ENCODE data around the gene FBF1.

Gene FBF1

GRCh38 chr17:75910699-75911098 lies 30.1 kb downstream of the FBF1 start:
- in situ Hi-C loops (cut with MboI; ENCODE audit: low sequenced_read_pairs, unreplicated experiment) = loop anchor here (5.0 to 25.0 kb wide), 2 partner anchors 102 to 377 kb away; no protein-coding TSS in a partner anchor
- TF ChIP-seq, protein P1, sequence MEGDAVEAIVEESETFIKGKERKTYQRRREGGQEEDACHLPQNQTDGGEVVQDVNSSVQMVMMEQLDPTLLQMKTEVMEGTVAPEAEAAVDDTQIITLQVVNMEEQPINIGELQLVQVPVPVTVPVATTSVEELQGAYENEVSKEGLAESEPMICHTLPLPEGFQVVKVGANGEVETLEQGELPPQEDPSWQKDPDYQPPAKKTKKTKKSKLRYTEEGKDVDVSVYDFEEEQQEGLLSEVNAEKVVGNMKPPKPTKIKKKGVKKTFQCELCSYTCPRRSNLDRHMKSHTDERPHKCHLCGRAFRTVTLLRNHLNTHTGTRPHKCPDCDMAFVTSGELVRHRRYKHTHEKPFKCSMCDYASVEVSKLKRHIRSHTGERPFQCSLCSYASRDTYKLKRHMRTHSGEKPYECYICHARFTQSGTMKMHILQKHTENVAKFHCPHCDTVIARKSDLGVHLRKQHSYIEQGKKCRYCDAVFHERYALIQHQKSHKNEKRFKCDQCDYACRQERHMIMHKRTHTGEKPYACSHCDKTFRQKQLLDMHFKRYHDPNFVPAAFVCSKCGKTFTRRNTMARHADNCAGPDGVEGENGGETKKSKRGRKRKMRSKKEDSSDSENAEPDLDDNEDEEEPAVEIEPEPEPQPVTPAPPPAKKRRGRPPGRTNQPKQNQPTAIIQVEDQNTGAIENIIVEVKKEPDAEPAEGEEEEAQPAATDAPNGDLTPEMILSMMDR (IDR thresholded peaks at IDR 0.05; ENCODE audit: borderline replicate concordance, control extremely low read depth, extremely low read depth, insufficient read depth, missing control alignments) = no peak
- no peak for DNase-seq (ENCODE audit: low spot score)

GRCh38 chr17:75909812-75910274 lies 31.0 kb downstream of the FBF1 start:
- TF ChIP-seq, protein P1 (IDR thresholded peaks at IDR 0.05; ENCODE audit: borderline replicate concordance, control extremely low read depth, extremely low read depth, insufficient read depth, missing control alignments) = no peak
- in situ Hi-C loops (cut with MboI; ENCODE audit: low sequenced_read_pairs, unreplicated experiment) = loop anchor here (5.0 to 25.0 kb wide), 2 partner anchors 102 to 377 kb away; no protein-coding TSS in a partner anchor
- no peak for DNase-seq (ENCODE audit: low spot score)

- in situ Hi-C loops (cut with MboI; ENCODE audit: low sequenced_read_pairs, unreplicated experiment) = loop anchor here (25.0 kb wide), 1 partner anchor 378 kb away; no protein-coding TSS in a partner anchor
- TF ChIP-seq, protein P1 (IDR thresholded peaks at IDR 0.05; ENCODE audit: borderline replicate concordance, control extremely low read depth, extremely low read depth, insufficient read depth, missing control alignments) = no peak
- DNase-seq (ENCODE audit: low spot score) = no peak
Observed at GRCh38 chr17:75909051-75909811, 31.6 kb downstream of the FBF1 start.

- in situ Hi-C loops (cut with MboI; ENCODE audit: low sequenced_read_pairs, unreplicated experiment) = loop anchor here (25.0 kb wide), 1 partner anchor 379 kb away; no protein-coding TSS in a partner anchor
- DNase-seq (ENCODE audit: low spot score) = no peak
- TF ChIP-seq, protein P1 (IDR thresholded peaks at IDR 0.05; ENCODE audit: borderline replicate concordance, control extremely low read depth, extremely low read depth, insufficient read depth, missing control alignments) = no peak
Observed at GRCh38 chr17:75908201-75908600, 32.6 kb downstream of the FBF1 start.

- DNase-seq (ENCODE audit: low spot score) = no peak
- in situ Hi-C loops (cut with MboI; ENCODE audit: low sequenced_read_pairs, unreplicated experiment) = loop anchor here (25.0 kb wide), 1 partner anchor 381 kb away; no protein-coding TSS in a partner anchor
- TF ChIP-seq, protein P1 (IDR thresholded peaks at IDR 0.05; ENCODE audit: borderline replicate concordance, control extremely low read depth, extremely low read depth, insufficient read depth, missing control alignments) = no peak
Observed at GRCh38 chr17:75906143-75906884, 34.5 kb downstream of the FBF1 start.

DNA sequence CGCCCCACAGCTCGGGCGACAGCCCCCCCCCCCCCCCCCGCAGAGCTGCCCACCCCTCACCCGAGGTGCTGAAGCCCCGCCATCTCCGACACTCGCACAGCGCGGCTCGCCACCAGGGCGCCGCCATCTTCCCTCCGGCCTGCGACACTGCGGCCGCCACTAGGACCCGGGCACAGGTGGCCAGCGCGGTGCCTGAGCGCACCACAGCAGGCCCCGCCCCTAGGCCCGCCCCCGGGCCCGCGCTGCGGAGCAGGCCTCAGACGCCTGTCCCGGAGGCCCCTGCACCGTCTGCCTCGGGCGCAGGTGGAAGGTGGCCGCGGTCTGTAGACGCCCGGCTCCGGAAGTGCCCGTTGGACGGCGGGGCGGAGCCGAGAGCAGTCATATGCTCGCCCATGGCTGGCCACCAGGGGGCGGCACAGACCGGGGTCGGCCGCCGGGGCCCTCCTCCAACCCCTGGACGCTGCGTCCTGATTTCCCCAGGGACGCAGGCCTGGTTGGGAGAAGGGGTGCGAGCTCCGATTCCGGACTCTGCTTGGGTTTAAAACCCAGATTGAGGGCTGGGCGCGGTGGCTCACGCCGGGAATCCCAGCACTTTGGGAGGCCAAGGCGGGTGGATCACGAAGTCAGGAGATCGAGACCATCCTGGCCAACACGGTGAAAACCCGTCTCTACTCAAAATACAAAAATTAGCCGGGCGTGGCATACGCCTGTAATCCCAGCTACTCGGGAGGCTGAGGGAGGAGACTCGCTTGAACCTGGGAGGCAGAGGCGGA lies 35.9 kb downstream of the FBF1 start, which contains the start of gene MRPL38:
Gene MRPL38 (minus strand): TSS at position 136 of the 773 bp plus-strand sequence. CDS start 9 bp downstream, at position 127.
- in situ Hi-C loops (cut with MboI; ENCODE audit: low sequenced_read_pairs, unreplicated experiment) = loop anchor here (25.0 kb wide), 1 partner anchor 382 kb away; no protein-coding TSS in a partner anchor
- DNase-seq (ENCODE audit: low spot score) = peak; percentile 99
- TF ChIP-seq, protein P1 (IDR thresholded peaks at IDR 0.05; ENCODE audit: borderline replicate concordance, control extremely low read depth, extremely low read depth, insufficient read depth, missing control alignments) = peak; percentile 94

Data from GM13976 (cell line).